Measurements from ENCODE around the gene ADD2. TPM values are rescaled to one million over a fixed set of nuclear protein-coding genes. Genes with fewer than 3 reads are reported as not detected.
A peak's percentile ranks its signal among the peaks of the same experiment; 100 is the strongest.

The ADD2 gene
- total RNA-seq, 2 donors from 2014 or later: 14.8 to 53.0 TPM

GRCh38 chr2:70733646-70734180, 34.3 kb downstream of the ADD2 start:
- no peak overlapping the region for H3K4me3 ChIP-seq (ENCODE audit: low read length)
- H3K9ac ChIP-seq (ENCODE audit: extremely low read depth, low read length, poor library complexity, severe bottlenecking): no peak overlapping the region
- H3K4me3 Mint-ChIP-seq: no peak overlapping the region
- H3K27ac ChIP-seq (ENCODE audit: low read depth, low read length): peak overlapping the region; percentile 89
- H3K4me1 Mint-ChIP-seq: peaks cover 40% of the 10 kb centered on the region
- H3K4me1 ChIP-seq (ENCODE audit: control insufficient read depth, insufficient read depth, low read length): peaks cover 4% of the 10 kb centered on the region
- H3K9me3 ChIP-seq (ENCODE audit: control insufficient read depth, low read length): no peaks in the 10 kb centered on the region
- 33 to 44% methylated on average over 5 to 7 of the region's 7 CpGs for WGBS, 2 experiments (ENCODE audit: insufficient coverage in 1 of 2, insufficient read length in 1 of 2)
- no peaks in the 10 kb centered on the region for H3K27me3 ChIP-seq (ENCODE audit: control insufficient read depth, insufficient read depth, low read length, poor library complexity, severe bottlenecking)
- no peak for DNase-seq
- H3K27ac Mint-ChIP-seq: peak overlapping the region; percentile 65
- peaks cover 2% of the 10 kb centered on the region for H3K27me3 Mint-ChIP-seq (ENCODE audit: insufficient read depth)
- TF ChIP-seq CTCF (conservative IDR thresholded peaks at IDR 0.05): no peak
- H3K36me3 ChIP-seq (ENCODE audit: control insufficient read depth, insufficient read depth, low read length): no peaks in the 10 kb centered on the region
- H3K36me3 Mint-ChIP-seq (ENCODE audit: low read depth): no peaks in the 10 kb centered on the region
- no peaks in the 10 kb centered on the region for H3K9me3 Mint-ChIP-seq

GRCh38 chr2:70732766-70733645, 35.0 kb downstream of the ADD2 start:
- Histone ChIP-seq H3K36me3 (ENCODE audit: control insufficient read depth, insufficient read depth, low read length) (no peaks in the 10 kb centered on the region), H3K9me3 (ENCODE audit: control insufficient read depth, low read length) (no peaks in the 10 kb centered on the region), H3K4me1 (ENCODE audit: control insufficient read depth, insufficient read depth, low read length) (peaks cover 9% of the 10 kb centered on the region), H3K27ac (ENCODE audit: low read depth, low read length) (peak overlapping the region; percentile 89), H3K4me3 (ENCODE audit: low read length) (no peak overlapping the region), H3K9ac (ENCODE audit: extremely low read depth, low read length, poor library complexity, severe bottlenecking) (no peak overlapping the region), H3K27me3 (ENCODE audit: control insufficient read depth, insufficient read depth, low read length, poor library complexity, severe bottlenecking) (no peaks in the 10 kb centered on the region)
- Mint-ChIP-seq H3K4me1 (peaks cover 46% of the 10 kb centered on the region), H3K9me3 (no peaks in the 10 kb centered on the region), H3K27me3 (ENCODE audit: insufficient read depth) (peaks cover 2% of the 10 kb centered on the region), H3K36me3 (ENCODE audit: low read depth) (no peaks in the 10 kb centered on the region), H3K4me3 (no peak overlapping the region), H3K27ac (peak overlapping the region; percentile 65)
- TF ChIP-seq CTCF (conservative IDR thresholded peaks at IDR 0.05): no peak
- WGBS, 2 experiments (ENCODE audit: insufficient coverage in 1 of 2, insufficient read length in 1 of 2): 29 to 36% methylated on average over 6 of the region's 6 CpGs
- peak; percentile 64 for DNase-seq

- DNase-seq: no peak
- Mint-ChIP-seq H3K27ac (no peak overlapping the region), H3K4me1 (peaks cover 49% of the 10 kb centered on the region), H3K27me3 (ENCODE audit: insufficient read depth) (peaks cover 2% of the 10 kb centered on the region), H3K36me3 (ENCODE audit: low read depth) (no peaks in the 10 kb centered on the region), H3K9me3 (no peaks in the 10 kb centered on the region), H3K4me3 (no peak overlapping the region)
- WGBS, 2 experiments (ENCODE audit: insufficient coverage in 1 of 2, insufficient read length in 1 of 2): 70 to 97% methylated on average over 2 of the region's 2 CpGs
- Histone ChIP-seq H3K36me3 (ENCODE audit: control insufficient read depth, insufficient read depth, low read length) (no peaks in the 10 kb centered on the region), H3K4me1 (ENCODE audit: control insufficient read depth, insufficient read depth, low read length) (peaks cover 10% of the 10 kb centered on the region), H3K9ac (ENCODE audit: extremely low read depth, low read length, poor library complexity, severe bottlenecking) (no peak overlapping the region), H3K9me3 (ENCODE audit: control insufficient read depth, low read length) (no peaks in the 10 kb centered on the region), H3K4me3 (ENCODE audit: low read length) (no peak overlapping the region), H3K27me3 (ENCODE audit: control insufficient read depth, insufficient read depth, low read length, poor library complexity, severe bottlenecking) (no peaks in the 10 kb centered on the region), H3K27ac (ENCODE audit: low read depth, low read length) (no peak overlapping the region)
- no peak for TF ChIP-seq CTCF (conservative IDR thresholded peaks at IDR 0.05)
Observed at GRCh38 chr2:70730730-70731129, 37.3 kb downstream of the ADD2 start.
